H1 (cell line): ENCODE measurements around the gene HAVCR2. TPM values are rescaled to one million over a fixed set of nuclear protein-coding genes. Genes with fewer than 3 reads are reported as not detected.

ENCODE experiments used
- BACH1 ChIP-seq: IDR thresholded peaks from 2 replicates; pipeline ENCODE4 v1.6.1; 2012; ENCODE audit warnings: low read length, improper control_type of control experiment
- CREB1 ChIP-seq: IDR thresholded peaks from 2 replicates; pipeline ENCODE4 v1.6.1; 2012; ENCODE audit warnings: inconsistent platforms
- FOSL1 ChIP-seq: IDR thresholded peaks from 2 replicates; pipeline ENCODE4 v1.6.1; 2011; ENCODE audit warnings: mild to moderate bottlenecking, low read depth, low read length, moderate library complexity; ENCODE audit not compliant: insufficient read depth
- JUND ChIP-seq: IDR thresholded peaks from 2 replicates; pipeline ENCODE4 v1.6.1; 2011; ENCODE audit warnings: mild to moderate bottlenecking, improper control_type of control experiment, low read length
- KDM1A ChIP-seq: fragments of 200-600, 300-600 bp; sonication (generic); IDR thresholded peaks from 2 replicates; pipeline ENCODE4 v1.7.1; 2016; ENCODE audit warnings: mild to moderate bottlenecking, low read length, borderline replicate concordance
- KDM5A ChIP-seq: fragments of 200-600 bp; IDR thresholded peaks from 2 replicates; pipeline ENCODE4 v1.7.1; 2012; ENCODE audit warnings: mild to moderate bottlenecking, low read length, inconsistent platforms, mixed read lengths
- RFX5 ChIP-seq: IDR thresholded peaks from 2 replicates; pipeline ENCODE4 v1.6.1; 2011; ENCODE audit warnings: low read depth, low read length, improper control_type of control experiment, borderline replicate concordance
- RNF2 ChIP-seq: fragments of 200-900, 300-1000 bp; sonication (generic); IDR thresholded peaks from 2 replicates; pipeline ENCODE4 v1.7.1; 2016; ENCODE audit warnings: borderline replicate concordance, low read depth, mild to moderate bottlenecking, antibody characterized with exemption, low read length; ENCODE audit not compliant: poor library complexity, severe bottlenecking; ENCODE audit errors: missing control alignments
- SP1 ChIP-seq: IDR thresholded peaks from 2 replicates; pipeline ENCODE4 v1.6.1; 2011; ENCODE audit warnings: low read depth, low read length
- TEAD4 ChIP-seq: IDR thresholded peaks from 2 replicates; pipeline ENCODE4 v1.6.1; 2012; ENCODE audit warnings: low read depth, low read length, inconsistent platforms, mixed read lengths
- polyA plus RNA-seq, 7 experiments: library from polyadenylated mRNA; depleted of rRNA in 3 of 7; stranded (reverse) in 5 of 7; unstranded in 2 of 7; fragments of >200 nt in 5 of 7; fragments of 200-250 nt in 2 of 7; gene quantifications; 1 replicate in 5 of 7; 2 replicates in 1 of 7; 4 replicates in 1 of 7; pipeline versions ENCODE4 v1.2.1 to v1.2.3, GENCODE V29; 2011 to 2013; ENCODE audit warnings: missing spikeins in 2 of 7, mixed read lengths in 2 of 7
- total RNA-seq: library from RNA; stranded (reverse); fragmentation: NEBNext Ultra II Directional; extraction: Animal tissue kit (Norgen Biotek cat#: 25700); gene quantifications from 2 replicates; pipeline ENCODE4 v1.2.1, GENCODE V29; 2021
- TF ChIP-seq, protein P1 (sequence below): fragments of 300-600 bp; sonication (generic); IDR thresholded peaks from 2 replicates; pipeline ENCODE4 v1.7.1; 2012; ENCODE audit warnings: low read length, moderate library complexity, mild to moderate bottlenecking, inconsistent platforms; ENCODE audit not compliant: insufficient replicate concordance
- TF ChIP-seq, protein P2 (sequence below): IDR thresholded peaks from 2 replicates; pipeline ENCODE4 v1.6.1; 2011; ENCODE audit warnings: low read depth, mild to moderate bottlenecking, low read length; ENCODE audit not compliant: insufficient read depth

The HAVCR2 gene
- total and polyA plus RNA-seq, 2 of the 8 experiments (the other 6 are each of a cell fraction or from before 2014, with no cell fraction given): 0.03 TPM; not detected in 1

DNA sequence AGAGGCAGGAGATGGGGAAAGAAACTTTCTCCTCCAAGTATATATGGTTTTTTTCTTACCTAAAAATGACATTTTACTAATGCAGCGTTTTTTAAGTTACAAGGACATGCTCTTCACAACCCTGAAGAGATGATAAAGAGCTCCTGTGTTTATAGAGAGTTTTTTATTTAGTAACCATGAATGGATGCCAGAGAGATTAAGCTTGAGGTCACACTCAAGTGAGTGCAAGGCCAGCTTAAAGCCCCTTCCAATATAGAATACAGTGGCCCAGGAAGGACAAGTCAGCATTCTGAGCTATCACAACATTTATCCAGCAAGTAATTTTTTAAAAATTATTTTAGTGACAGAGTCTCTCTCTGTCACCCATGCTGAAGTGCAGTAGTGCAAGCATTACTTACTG is 6.7 kb upstream of the HAVCR2 start (continued):
- TF ChIP-seq, protein P1, sequence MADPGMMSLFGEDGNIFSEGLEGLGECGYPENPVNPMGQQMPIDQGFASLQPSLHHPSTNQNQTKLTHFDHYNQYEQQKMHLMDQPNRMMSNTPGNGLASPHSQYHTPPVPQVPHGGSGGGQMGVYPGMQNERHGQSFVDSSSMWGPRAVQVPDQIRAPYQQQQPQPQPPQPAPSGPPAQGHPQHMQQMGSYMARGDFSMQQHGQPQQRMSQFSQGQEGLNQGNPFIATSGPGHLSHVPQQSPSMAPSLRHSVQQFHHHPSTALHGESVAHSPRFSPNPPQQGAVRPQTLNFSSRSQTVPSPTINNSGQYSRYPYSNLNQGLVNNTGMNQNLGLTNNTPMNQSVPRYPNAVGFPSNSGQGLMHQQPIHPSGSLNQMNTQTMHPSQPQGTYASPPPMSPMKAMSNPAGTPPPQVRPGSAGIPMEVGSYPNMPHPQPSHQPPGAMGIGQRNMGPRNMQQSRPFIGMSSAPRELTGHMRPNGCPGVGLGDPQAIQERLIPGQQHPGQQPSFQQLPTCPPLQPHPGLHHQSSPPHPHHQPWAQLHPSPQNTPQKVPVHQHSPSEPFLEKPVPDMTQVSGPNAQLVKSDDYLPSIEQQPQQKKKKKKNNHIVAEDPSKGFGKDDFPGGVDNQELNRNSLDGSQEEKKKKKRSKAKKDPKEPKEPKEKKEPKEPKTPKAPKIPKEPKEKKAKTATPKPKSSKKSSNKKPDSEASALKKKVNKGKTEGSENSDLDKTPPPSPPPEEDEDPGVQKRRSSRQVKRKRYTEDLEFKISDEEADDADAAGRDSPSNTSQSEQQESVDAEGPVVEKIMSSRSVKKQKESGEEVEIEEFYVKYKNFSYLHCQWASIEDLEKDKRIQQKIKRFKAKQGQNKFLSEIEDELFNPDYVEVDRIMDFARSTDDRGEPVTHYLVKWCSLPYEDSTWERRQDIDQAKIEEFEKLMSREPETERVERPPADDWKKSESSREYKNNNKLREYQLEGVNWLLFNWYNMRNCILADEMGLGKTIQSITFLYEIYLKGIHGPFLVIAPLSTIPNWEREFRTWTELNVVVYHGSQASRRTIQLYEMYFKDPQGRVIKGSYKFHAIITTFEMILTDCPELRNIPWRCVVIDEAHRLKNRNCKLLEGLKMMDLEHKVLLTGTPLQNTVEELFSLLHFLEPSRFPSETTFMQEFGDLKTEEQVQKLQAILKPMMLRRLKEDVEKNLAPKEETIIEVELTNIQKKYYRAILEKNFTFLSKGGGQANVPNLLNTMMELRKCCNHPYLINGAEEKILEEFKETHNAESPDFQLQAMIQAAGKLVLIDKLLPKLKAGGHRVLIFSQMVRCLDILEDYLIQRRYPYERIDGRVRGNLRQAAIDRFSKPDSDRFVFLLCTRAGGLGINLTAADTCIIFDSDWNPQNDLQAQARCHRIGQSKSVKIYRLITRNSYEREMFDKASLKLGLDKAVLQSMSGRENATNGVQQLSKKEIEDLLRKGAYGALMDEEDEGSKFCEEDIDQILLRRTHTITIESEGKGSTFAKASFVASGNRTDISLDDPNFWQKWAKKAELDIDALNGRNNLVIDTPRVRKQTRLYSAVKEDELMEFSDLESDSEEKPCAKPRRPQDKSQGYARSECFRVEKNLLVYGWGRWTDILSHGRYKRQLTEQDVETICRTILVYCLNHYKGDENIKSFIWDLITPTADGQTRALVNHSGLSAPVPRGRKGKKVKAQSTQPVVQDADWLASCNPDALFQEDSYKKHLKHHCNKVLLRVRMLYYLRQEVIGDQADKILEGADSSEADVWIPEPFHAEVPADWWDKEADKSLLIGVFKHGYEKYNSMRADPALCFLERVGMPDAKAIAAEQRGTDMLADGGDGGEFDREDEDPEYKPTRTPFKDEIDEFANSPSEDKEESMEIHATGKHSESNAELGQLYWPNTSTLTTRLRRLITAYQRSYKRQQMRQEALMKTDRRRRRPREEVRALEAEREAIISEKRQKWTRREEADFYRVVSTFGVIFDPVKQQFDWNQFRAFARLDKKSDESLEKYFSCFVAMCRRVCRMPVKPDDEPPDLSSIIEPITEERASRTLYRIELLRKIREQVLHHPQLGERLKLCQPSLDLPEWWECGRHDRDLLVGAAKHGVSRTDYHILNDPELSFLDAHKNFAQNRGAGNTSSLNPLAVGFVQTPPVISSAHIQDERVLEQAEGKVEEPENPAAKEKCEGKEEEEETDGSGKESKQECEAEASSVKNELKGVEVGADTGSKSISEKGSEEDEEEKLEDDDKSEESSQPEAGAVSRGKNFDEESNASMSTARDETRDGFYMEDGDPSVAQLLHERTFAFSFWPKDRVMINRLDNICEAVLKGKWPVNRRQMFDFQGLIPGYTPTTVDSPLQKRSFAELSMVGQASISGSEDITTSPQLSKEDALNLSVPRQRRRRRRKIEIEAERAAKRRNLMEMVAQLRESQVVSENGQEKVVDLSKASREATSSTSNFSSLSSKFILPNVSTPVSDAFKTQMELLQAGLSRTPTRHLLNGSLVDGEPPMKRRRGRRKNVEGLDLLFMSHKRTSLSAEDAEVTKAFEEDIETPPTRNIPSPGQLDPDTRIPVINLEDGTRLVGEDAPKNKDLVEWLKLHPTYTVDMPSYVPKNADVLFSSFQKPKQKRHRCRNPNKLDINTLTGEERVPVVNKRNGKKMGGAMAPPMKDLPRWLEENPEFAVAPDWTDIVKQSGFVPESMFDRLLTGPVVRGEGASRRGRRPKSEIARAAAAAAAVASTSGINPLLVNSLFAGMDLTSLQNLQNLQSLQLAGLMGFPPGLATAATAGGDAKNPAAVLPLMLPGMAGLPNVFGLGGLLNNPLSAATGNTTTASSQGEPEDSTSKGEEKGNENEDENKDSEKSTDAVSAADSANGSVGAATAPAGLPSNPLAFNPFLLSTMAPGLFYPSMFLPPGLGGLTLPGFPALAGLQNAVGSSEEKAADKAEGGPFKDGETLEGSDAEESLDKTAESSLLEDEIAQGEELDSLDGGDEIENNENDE: no peak
- no peak for TF ChIP-seq JUND
- no peak for TF ChIP-seq KDM1A
- no peak for TF ChIP-seq KDM5A
- no peak for TF ChIP-seq TEAD4
- no peak for TF ChIP-seq SP1
- no peak for TF ChIP-seq FOSL1
- TF ChIP-seq, protein P2, sequence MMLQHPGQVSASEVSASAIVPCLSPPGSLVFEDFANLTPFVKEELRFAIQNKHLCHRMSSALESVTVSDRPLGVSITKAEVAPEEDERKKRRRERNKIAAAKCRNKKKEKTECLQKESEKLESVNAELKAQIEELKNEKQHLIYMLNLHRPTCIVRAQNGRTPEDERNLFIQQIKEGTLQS: no peak
- no peak for TF ChIP-seq RNF2
- TF ChIP-seq BACH1: no peak
- no peak for TF ChIP-seq CREB1
- no peak for TF ChIP-seq RFX5
